GM23338 (cell line): ENCODE results near the gene CMPK1. TPM values are rescaled to one million over a fixed set of nuclear protein-coding genes. Genes with fewer than 3 reads are reported as not detected.

Experiments
- ATAC-seq: fragments of 200-7000 bp; cut with Tn5 transposase; 3 replicates; pipeline ENCODE4 v1.9.1; 2020
- DNase-seq: peaks from one replicate; pipeline ENCODE4 v3.0.0-alpha.2; 2015; ENCODE audit warnings: low spot score
- H2AFZ ChIP-seq: fragments of 200-600 bp; sonication (generic); 2 replicates; pipeline ENCODE4 v1.8.0; 2016; ENCODE audit warnings: antibody characterized with exemption, mild to moderate bottlenecking, moderate library complexity
- H3F3A ChIP-seq: fragments of 200-600 bp; sonication (generic); replicated peaks from 2 replicates; pipeline ENCODE4 v1.8.0; 2017; ENCODE audit warnings: antibody characterized with exemption, mixed run types, low read depth
- H3K27ac ChIP-seq: fragments of 200-600 bp; sonication (generic); 2 replicates; pipeline ENCODE4 v1.6.1; 2016; ENCODE audit warnings: low read depth
- H3K27me3 ChIP-seq: fragments of 200-600 bp; sonication (generic); 2 replicates; pipeline ENCODE4 v1.8.0; 2016; ENCODE audit warnings: mild to moderate bottlenecking, mixed run types, moderate library complexity; ENCODE audit not compliant: insufficient read depth
- H3K36me3 ChIP-seq: fragments of 200-600 bp; sonication (generic); 2 replicates; pipeline ENCODE4 v1.8.0; 2016; ENCODE audit warnings: mild to moderate bottlenecking; ENCODE audit not compliant: insufficient read depth
- H3K4me1 ChIP-seq: fragments of 200-600 bp; sonication (generic); 2 replicates; pipeline ENCODE4 v1.8.0; 2016; ENCODE audit warnings: mild to moderate bottlenecking, moderate library complexity; ENCODE audit not compliant: insufficient read depth
- H3K4me2 ChIP-seq: fragments of 200-600 bp; sonication (generic); 2 replicates; pipeline ENCODE4 v1.7.1; 2017; ENCODE audit warnings: mixed run types
- H3K4me3 ChIP-seq: fragments of 200-600 bp; sonication (generic); 2 replicates; pipeline ENCODE4 v1.6.1; 2016; ENCODE audit warnings: mixed run types
- H3K79me2 ChIP-seq: fragments of 200-600 bp; sonication (generic); replicated peaks from 2 replicates; pipeline ENCODE4 v1.8.0; 2017; ENCODE audit warnings: mild to moderate bottlenecking; ENCODE audit not compliant: insufficient read depth
- H3K9me2 ChIP-seq: fragments of 200-600 bp; sonication (generic); 2 replicates; pipeline ENCODE4 v1.8.0; 2017; ENCODE audit not compliant: insufficient read depth
- H4K20me1 ChIP-seq: fragments of 200-600 bp; sonication (generic); replicated peaks from 2 replicates; pipeline ENCODE4 v1.8.0; 2017; ENCODE audit warnings: mild to moderate bottlenecking; ENCODE audit not compliant: insufficient read depth
- H3K27ac Mint-ChIP-seq: 2 replicates; pipeline ENCODE4 v1.8.0; 2020; ENCODE audit warnings: inconsistent platforms, mild to moderate bottlenecking, moderate library complexity, mixed read lengths
- H3K27me3 Mint-ChIP-seq: 3 replicates; pipeline ENCODE4 v1.8.0; 2022; ENCODE audit warnings: low read depth, mild to moderate bottlenecking, moderate library complexity, mixed read lengths, inconsistent platforms; ENCODE audit not compliant: insufficient read depth, poor library complexity
- H3K36me3 Mint-ChIP-seq: 3 replicates; pipeline ENCODE4 v1.8.0; 2021; ENCODE audit warnings: low read depth, mild to moderate bottlenecking, inconsistent platforms, moderate library complexity, mixed read lengths
- H3K4me1 Mint-ChIP-seq: 3 replicates; pipeline ENCODE4 v1.8.0; 2020; ENCODE audit warnings: mild to moderate bottlenecking, inconsistent platforms, mixed read lengths
- H3K4me3 Mint-ChIP-seq: 3 replicates; pipeline ENCODE4 v1.8.0; 2021; ENCODE audit warnings: moderate library complexity, mild to moderate bottlenecking, inconsistent platforms, mixed read lengths
- H3K9me3 Mint-ChIP-seq: 3 replicates; pipeline ENCODE4 v1.8.0; 2020; ENCODE audit warnings: moderate library complexity, mild to moderate bottlenecking, inconsistent platforms, mixed read lengths
- POLR2AphosphoS5 ChIP-seq: IDR thresholded peaks from 2 replicates; pipeline ENCODE4 v1.6.1; 2016; ENCODE audit warnings: antibody characterized with exemption, low read depth
- STAT1 ChIP-seq: IDR thresholded peaks from one replicate; pipeline ENCODE4 v1.6.1; 2016; ENCODE audit warnings: antibody characterized with exemption; ENCODE audit not compliant: unreplicated experiment
- ZNF114 ChIP-seq: fragments of 250-450 bp; sonication (Bioruptor Pico); IDR thresholded peaks from 2 replicates; pipeline ENCODE4 v1.5.0; 2020; ENCODE audit warnings: mild to moderate bottlenecking, moderate library complexity
- ZNF331 ChIP-seq: fragments of 250-450 bp; sonication (Bioruptor Pico); IDR thresholded peaks from 2 replicates; pipeline ENCODE4 v1.5.0; 2020; ENCODE audit warnings: low read depth, mild to moderate bottlenecking, moderate library complexity
- polyA plus RNA-seq: library from polyadenylated mRNA; unstranded; fragments of >200 nt; fragmentation: Nextera tagmentation; extraction: Ambion mirVana; gene quantifications from 2 replicates; pipeline ENCODE4 v1.2.1, GENCODE V29; 2016
- total RNA-seq: library from RNA; depleted of rRNA; stranded (reverse); fragments of >200 nt; shearing (Covaris generic); gene quantifications from 2 replicates; pipeline ENCODE4 v1.2.3, GENCODE V29; 2014
- TF ChIP-seq, protein P1 (sequence below): fragments of 250-450 bp; sonication (Bioruptor Pico); IDR thresholded peaks from 2 replicates; pipeline ENCODE4 v1.5.0; 2020; ENCODE audit warnings: mild to moderate bottlenecking, moderate library complexity
- TF ChIP-seq, protein P2 (sequence below), 2 experiments: fragments of 200-600 bp in 1 of 2; sonication (generic) in 1 of 2; conservative IDR thresholded peaks; 2 replicates each; pipeline versions ENCODE4 v1.5.1 to v1.6.1; 2016 to 2017; ENCODE audit warnings: antibody characterized with exemption in 2 of 2, low read depth in 2 of 2, mild to moderate bottlenecking in 2 of 2, moderate library complexity in 1 of 2
- TF ChIP-seq, protein P3 (sequence below): IDR thresholded peaks from one replicate; pipeline ENCODE4 v1.6.1; 2018; ENCODE audit warnings: antibody characterized with exemption; ENCODE audit not compliant: unreplicated experiment

CMPK1 gene
- total and polyA plus RNA-seq, 2 experiments from 2014 or later = 22.8 to 28.6 TPM

DNA sequence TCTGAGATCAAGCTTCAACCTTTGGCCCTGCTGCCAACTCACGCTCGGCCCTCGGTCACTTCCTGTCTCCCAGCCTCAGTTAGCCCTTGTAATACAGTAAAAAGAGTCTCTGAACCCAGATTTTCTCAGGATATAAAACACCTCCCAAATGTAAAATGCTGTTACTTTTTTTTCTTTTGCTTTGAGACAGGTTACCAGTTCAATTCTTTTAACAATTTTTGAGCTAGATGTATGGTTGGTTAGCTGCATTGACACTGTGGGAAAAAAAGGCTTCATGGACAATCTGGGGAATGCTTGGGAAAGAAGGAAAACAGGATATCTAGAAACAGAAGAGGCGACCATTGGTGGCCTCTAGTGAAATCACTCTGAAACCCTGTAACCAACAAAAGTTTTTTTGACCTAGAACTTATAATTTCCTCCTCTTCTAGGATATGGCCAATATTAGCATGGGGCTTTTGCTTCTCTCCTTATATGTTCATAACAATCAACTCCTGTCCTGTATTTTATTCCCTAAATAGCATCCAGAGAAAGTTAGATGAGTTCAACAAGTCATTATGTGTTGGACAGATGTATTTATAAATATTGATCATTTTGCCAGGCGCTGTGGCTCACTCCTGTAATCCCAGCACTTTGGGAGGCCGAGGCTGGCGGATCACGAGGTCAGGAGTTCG lies 1.3 kb downstream of the CMPK1 start:
- peaks cover 44% of the 10 kb centered on the region for H3K79me2 ChIP-seq
- no peaks in the 10 kb centered on the region for H3K9me2 ChIP-seq
- ATAC-seq (no peak), DNase-seq (peak; percentile 82)
- H3K4me3 Mint-ChIP-seq = peak overlapping the region; percentile 97; the same call in 2 of the 3 replicates
- H3F3A ChIP-seq = peaks cover 13% of the 10 kb centered on the region; the same call in 1 of the 2 replicates
- H3K27ac Mint-ChIP-seq = peak overlapping the region; percentile 96
- H3K27ac ChIP-seq = peak overlapping the region; percentile 34
- H3K27me3 ChIP-seq = no peaks in the 10 kb centered on the region
- TF ChIP-seq STAT1 (no peak), ZNF114 (CRISPR knock-in tag) (no peak), ZNF331 (CRISPR knock-in tag) (no peak), POLR2AphosphoS5 (no peak)
- TF ChIP-seq, protein P1, sequence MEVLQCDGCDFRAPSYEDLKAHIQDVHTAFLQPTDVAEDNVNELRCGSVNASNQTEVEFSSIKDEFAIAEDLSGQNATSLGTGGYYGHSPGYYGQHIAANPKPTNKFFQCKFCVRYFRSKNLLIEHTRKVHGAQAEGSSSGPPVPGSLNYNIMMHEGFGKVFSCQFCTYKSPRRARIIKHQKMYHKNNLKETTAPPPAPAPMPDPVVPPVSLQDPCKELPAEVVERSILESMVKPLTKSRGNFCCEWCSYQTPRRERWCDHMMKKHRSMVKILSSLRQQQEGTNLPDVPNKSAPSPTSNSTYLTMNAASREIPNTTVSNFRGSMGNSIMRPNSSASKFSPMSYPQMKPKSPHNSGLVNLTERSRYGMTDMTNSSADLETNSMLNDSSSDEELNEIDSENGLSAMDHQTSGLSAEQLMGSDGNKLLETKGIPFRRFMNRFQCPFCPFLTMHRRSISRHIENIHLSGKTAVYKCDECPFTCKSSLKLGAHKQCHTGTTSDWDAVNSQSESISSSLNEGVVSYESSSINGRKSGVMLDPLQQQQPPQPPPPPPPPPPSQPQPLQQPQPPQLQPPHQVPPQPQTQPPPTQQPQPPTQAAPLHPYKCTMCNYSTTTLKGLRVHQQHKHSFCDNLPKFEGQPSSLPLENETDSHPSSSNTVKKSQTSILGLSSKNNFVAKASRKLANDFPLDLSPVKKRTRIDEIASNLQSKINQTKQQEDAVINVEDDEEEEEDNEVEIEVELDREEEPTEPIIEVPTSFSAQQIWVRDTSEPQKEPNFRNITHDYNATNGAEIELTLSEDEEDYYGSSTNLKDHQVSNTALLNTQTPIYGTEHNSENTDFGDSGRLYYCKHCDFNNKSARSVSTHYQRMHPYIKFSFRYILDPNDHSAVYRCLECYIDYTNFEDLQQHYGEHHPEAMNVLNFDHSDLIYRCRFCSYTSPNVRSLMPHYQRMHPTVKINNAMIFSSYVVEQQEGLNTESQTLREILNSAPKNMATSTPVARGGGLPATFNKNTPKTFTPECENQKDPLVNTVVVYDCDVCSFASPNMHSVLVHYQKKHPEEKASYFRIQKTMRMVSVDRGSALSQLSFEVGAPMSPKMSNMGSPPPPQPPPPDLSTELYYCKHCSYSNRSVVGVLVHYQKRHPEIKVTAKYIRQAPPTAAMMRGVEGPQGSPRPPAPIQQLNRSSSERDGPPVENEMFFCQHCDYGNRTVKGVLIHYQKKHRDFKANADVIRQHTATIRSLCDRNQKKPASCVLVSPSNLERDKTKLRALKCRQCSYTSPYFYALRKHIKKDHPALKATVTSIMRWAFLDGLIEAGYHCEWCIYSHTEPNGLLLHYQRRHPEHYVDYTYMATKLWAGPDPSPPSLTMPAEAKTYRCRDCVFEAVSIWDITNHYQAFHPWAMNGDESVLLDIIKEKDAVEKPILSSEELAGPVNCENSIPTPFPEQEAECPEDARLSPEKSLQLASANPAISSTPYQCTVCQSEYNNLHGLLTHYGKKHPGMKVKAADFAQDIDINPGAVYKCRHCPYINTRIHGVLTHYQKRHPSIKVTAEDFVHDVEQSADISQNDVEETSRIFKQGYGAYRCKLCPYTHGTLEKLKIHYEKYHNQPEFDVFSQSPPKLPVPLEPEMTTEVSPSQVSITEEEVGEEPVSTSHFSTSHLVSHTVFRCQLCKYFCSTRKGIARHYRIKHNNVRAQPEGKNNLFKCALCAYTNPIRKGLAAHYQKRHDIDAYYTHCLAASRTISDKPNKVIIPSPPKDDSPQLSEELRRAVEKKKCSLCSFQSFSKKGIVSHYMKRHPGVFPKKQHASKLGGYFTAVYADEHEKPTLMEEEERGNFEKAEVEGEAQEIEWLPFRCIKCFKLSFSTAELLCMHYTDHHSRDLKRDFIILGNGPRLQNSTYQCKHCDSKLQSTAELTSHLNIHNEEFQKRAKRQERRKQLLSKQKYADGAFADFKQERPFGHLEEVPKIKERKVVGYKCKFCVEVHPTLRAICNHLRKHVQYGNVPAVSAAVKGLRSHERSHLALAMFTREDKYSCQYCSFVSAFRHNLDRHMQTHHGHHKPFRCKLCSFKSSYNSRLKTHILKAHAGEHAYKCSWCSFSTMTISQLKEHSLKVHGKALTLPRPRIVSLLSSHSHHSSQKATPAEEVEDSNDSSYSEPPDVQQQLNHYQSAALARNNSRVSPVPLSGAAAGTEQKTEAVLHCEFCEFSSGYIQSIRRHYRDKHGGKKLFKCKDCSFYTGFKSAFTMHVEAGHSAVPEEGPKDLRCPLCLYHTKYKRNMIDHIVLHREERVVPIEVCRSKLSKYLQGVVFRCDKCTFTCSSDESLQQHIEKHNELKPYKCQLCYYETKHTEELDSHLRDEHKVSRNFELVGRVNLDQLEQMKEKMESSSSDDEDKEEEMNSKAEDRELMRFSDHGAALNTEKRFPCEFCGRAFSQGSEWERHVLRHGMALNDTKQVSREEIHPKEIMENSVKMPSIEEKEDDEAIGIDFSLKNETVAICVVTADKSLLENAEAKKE (CRISPR knock-in tag) = no peak
- TF ChIP-seq, protein P2, sequence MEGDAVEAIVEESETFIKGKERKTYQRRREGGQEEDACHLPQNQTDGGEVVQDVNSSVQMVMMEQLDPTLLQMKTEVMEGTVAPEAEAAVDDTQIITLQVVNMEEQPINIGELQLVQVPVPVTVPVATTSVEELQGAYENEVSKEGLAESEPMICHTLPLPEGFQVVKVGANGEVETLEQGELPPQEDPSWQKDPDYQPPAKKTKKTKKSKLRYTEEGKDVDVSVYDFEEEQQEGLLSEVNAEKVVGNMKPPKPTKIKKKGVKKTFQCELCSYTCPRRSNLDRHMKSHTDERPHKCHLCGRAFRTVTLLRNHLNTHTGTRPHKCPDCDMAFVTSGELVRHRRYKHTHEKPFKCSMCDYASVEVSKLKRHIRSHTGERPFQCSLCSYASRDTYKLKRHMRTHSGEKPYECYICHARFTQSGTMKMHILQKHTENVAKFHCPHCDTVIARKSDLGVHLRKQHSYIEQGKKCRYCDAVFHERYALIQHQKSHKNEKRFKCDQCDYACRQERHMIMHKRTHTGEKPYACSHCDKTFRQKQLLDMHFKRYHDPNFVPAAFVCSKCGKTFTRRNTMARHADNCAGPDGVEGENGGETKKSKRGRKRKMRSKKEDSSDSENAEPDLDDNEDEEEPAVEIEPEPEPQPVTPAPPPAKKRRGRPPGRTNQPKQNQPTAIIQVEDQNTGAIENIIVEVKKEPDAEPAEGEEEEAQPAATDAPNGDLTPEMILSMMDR (conservative IDR thresholded peaks at IDR 0.05; ENCODE audit: low read depth in 2 of 2) = no peak
- TF ChIP-seq, protein P3, sequence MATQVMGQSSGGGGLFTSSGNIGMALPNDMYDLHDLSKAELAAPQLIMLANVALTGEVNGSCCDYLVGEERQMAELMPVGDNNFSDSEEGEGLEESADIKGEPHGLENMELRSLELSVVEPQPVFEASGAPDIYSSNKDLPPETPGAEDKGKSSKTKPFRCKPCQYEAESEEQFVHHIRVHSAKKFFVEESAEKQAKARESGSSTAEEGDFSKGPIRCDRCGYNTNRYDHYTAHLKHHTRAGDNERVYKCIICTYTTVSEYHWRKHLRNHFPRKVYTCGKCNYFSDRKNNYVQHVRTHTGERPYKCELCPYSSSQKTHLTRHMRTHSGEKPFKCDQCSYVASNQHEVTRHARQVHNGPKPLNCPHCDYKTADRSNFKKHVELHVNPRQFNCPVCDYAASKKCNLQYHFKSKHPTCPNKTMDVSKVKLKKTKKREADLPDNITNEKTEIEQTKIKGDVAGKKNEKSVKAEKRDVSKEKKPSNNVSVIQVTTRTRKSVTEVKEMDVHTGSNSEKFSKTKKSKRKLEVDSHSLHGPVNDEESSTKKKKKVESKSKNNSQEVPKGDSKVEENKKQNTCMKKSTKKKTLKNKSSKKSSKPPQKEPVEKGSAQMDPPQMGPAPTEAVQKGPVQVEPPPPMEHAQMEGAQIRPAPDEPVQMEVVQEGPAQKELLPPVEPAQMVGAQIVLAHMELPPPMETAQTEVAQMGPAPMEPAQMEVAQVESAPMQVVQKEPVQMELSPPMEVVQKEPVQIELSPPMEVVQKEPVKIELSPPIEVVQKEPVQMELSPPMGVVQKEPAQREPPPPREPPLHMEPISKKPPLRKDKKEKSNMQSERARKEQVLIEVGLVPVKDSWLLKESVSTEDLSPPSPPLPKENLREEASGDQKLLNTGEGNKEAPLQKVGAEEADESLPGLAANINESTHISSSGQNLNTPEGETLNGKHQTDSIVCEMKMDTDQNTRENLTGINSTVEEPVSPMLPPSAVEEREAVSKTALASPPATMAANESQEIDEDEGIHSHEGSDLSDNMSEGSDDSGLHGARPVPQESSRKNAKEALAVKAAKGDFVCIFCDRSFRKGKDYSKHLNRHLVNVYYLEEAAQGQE = no peak
- H3K4me1 Mint-ChIP-seq = peaks cover 6% of the 10 kb centered on the region
- no peaks in the 10 kb centered on the region for H3K9me3 Mint-ChIP-seq
- no peaks in the 10 kb centered on the region for H4K20me1 ChIP-seq
- no peak overlapping the region for H2AFZ ChIP-seq
- H3K27me3 Mint-ChIP-seq = peaks cover 8% of the 10 kb centered on the region
- peak overlapping the region; percentile 84 for H3K4me2 ChIP-seq
- H3K4me1 ChIP-seq = peaks cover 19% of the 10 kb centered on the region; the same call in 1 of the 2 replicates
- peak overlapping the region; percentile 84 for H3K4me3 ChIP-seq
- H3K36me3 Mint-ChIP-seq = no peaks in the 10 kb centered on the region
- no peaks in the 10 kb centered on the region for H3K36me3 ChIP-seq
